ENCODE results near the gene OR6C75.
"Not testable (repeated sequence)": the region's sequence is repeated elsewhere in the genome, so short reads cannot be mapped to it uniquely, and the experiment has no call there.

The OR6C75 gene

GRCh38 chr12:55400229-55400628 lies 37.5 kb downstream of the OR6C75 start, which contains the start of gene OR6C65:
Gene OR6C65, plus strand, starts transcription at chr12:55400529. Its CDS starts 0 bp downstream, at chr12:55400529.
- no peaks in the 10 kb centered on the region for H3K36me3 ChIP-seq (ENCODE audit: control insufficient read depth, insufficient read depth, low read length)
- DNase-seq (ENCODE audit: extremely low read depth, insufficient read length), result no peak
- TF ChIP-seq, protein P1, sequence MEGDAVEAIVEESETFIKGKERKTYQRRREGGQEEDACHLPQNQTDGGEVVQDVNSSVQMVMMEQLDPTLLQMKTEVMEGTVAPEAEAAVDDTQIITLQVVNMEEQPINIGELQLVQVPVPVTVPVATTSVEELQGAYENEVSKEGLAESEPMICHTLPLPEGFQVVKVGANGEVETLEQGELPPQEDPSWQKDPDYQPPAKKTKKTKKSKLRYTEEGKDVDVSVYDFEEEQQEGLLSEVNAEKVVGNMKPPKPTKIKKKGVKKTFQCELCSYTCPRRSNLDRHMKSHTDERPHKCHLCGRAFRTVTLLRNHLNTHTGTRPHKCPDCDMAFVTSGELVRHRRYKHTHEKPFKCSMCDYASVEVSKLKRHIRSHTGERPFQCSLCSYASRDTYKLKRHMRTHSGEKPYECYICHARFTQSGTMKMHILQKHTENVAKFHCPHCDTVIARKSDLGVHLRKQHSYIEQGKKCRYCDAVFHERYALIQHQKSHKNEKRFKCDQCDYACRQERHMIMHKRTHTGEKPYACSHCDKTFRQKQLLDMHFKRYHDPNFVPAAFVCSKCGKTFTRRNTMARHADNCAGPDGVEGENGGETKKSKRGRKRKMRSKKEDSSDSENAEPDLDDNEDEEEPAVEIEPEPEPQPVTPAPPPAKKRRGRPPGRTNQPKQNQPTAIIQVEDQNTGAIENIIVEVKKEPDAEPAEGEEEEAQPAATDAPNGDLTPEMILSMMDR (IDR thresholded peaks at IDR 0.05; ENCODE audit: insufficient read depth, low read length, poor library complexity, severe bottlenecking), result no peak
- no peaks in the 10 kb centered on the region; the same call in 1 of the 2 replicates for H3K27me3 ChIP-seq (replicated peaks; ENCODE audit: control insufficient read depth, insufficient read depth, low read length)
- no peak within 1 kb of the TSS for H3K4me3 ChIP-seq (replicated peaks; ENCODE audit: low read depth, low read length)

DNA sequence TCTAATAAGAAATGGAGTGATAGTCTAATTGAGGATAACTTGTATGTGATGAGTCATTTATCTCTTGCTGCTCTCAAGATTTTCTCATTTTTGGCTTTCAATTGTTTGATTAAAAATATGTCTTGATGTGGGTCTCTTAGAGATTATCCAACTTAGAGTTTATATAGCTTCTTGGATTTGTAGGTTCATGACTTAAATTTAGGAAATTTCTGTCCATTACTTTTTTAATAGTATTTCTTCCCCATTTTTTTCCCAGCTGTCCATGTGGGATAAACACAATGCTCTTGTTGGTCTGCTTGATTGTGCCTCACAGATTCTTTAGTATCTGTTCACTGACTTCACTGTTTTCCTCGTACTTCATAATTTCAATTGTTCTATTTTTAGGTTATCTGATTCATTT lies 45.1 kb downstream of the OR6C75 start:
- Histone ChIP-seq H3K36me3 (ENCODE audit: control insufficient read depth, insufficient read depth, low read length) (no peaks in the 10 kb centered on the region), H3K4me3 (replicated peaks; ENCODE audit: low read depth, low read length) (no peak overlapping the region), H3K27me3 (replicated peaks; ENCODE audit: control insufficient read depth, insufficient read depth, low read length) (no peaks in the 10 kb centered on the region)
- TF ChIP-seq, protein P1 (IDR thresholded peaks at IDR 0.05; ENCODE audit: insufficient read depth, low read length, poor library complexity, severe bottlenecking), result no peak
- DNase-seq (ENCODE audit: extremely low read depth, insufficient read length), result no peak

- not testable (repeated sequence) for H3K36me3 ChIP-seq (ENCODE audit: control insufficient read depth, insufficient read depth, low read length); H3K27me3 ChIP-seq (replicated peaks; ENCODE audit: control insufficient read depth, insufficient read depth, low read length); DNase-seq (ENCODE audit: extremely low read depth, insufficient read length); H3K4me3 ChIP-seq (replicated peaks; ENCODE audit: low read depth, low read length)
Measured at GRCh38 chr12:55409133-55409532, 46.4 kb downstream of the OR6C75 start.

DNA sequence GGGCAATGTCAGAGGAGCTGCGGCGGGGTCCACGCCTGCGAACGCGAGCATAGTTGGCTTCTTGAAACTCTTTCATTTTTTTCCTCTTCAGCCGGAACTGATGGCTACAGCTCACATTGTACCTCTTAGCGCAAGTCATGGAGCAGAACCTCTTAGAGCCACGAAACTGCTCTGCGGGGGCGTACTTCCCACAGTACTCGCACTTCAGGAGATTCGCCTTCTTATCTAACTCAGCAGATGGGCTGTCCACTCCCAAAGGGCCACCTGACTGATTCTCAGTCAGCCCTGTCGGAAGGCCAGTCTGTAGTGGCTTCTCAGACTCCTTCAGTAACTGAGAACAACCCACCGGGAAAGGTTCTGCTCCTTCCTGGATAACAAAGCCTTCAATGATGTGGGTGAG lies 49.4 kb downstream of the OR6C75 start:
- not testable (repeated sequence) for H3K4me3 ChIP-seq (replicated peaks; ENCODE audit: low read depth, low read length); DNase-seq (ENCODE audit: extremely low read depth, insufficient read length); H3K27me3 ChIP-seq (replicated peaks; ENCODE audit: control insufficient read depth, insufficient read depth, low read length); H3K36me3 ChIP-seq (ENCODE audit: control insufficient read depth, insufficient read depth, low read length)

- H3K4me3 ChIP-seq (replicated peaks; ENCODE audit: low read depth, low read length); H3K36me3 ChIP-seq (ENCODE audit: control insufficient read depth, insufficient read depth, low read length); H3K27me3 ChIP-seq (replicated peaks; ENCODE audit: control insufficient read depth, insufficient read depth, low read length); DNase-seq (ENCODE audit: extremely low read depth, insufficient read length): not testable (repeated sequence)
Measured at GRCh38 chr12:55413498-55414388, 51.0 kb downstream of the OR6C75 start.

DNA sequence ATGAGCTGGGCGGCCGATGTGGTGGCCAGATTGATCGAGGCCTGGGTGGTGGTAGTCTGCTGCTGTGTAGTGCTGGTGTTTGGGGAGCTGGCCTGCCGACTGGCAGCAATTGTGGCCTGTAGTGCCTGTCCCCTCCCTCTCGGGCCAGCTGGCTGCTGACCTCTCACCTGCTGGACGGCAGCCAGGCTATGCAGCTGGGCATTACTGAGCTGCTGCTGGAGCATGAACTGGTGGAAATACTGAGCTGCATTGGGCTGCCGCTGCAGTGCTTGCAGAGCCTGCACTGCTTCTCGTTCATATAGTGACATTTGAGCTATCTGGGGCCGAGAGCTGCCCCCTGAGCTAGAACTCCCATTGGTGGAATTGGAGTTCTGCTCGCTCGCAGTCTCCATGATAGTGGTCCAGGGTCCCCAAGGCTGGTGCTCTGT lies 51.6 kb downstream of the OR6C75 start:
- H3K27me3 ChIP-seq (replicated peaks; ENCODE audit: control insufficient read depth, insufficient read depth, low read length); H3K36me3 ChIP-seq (ENCODE audit: control insufficient read depth, insufficient read depth, low read length); H3K4me3 ChIP-seq (replicated peaks; ENCODE audit: low read depth, low read length); DNase-seq (ENCODE audit: extremely low read depth, insufficient read length): not testable (repeated sequence)

DNA sequence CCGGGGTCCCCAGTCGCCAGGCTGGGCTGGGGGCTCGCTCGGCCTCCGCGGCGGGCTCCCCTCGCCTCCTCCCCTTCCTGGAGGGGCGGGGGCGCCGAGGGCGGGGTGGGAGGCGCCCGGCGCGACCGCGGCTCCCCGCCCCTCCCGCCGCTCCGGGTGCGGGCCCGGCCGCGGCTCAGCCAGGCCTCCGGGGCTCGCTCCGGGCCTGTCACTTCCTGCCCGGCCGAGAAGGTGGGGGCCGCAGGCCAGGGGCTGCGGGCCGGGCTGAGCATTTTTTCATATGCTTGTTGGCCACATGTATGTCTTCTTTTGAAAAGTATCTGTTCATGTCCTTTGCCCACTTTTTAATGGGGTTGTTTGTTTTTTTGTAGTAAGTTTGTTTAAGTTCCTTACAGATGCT lies 52.1 kb downstream of the OR6C75 start:
- not testable (repeated sequence) for H3K36me3 ChIP-seq (ENCODE audit: control insufficient read depth, insufficient read depth, low read length); H3K4me3 ChIP-seq (replicated peaks; ENCODE audit: low read depth, low read length); DNase-seq (ENCODE audit: extremely low read depth, insufficient read length)

GRCh38 chr12:55416961-55417360 lies 54.2 kb downstream of the OR6C75 start:
- Histone ChIP-seq H3K36me3 (ENCODE audit: control insufficient read depth, insufficient read depth, low read length) (no peaks in the 10 kb centered on the region), H3K4me3 (replicated peaks; ENCODE audit: low read depth, low read length) (no peak overlapping the region), H3K27me3 (replicated peaks; ENCODE audit: control insufficient read depth, insufficient read depth, low read length) (no peaks in the 10 kb centered on the region)
- TF ChIP-seq, protein P1 (IDR thresholded peaks at IDR 0.05; ENCODE audit: insufficient read depth, low read length, poor library complexity, severe bottlenecking), result no peak
- DNase-seq (ENCODE audit: extremely low read depth, insufficient read length), result no peak

More for the DNA sequence above, 52.1 kb downstream of the OR6C75 start:
- not testable (repeated sequence) for H3K27me3 ChIP-seq (replicated peaks; ENCODE audit: control insufficient read depth, insufficient read depth, low read length)

Data from GM06990 (cell line).